Superior temporal gyrus (tissue), 1 donor: ENCODE results near the gene SOCS1.
"Not testable (repeated sequence)": the region's sequence is repeated elsewhere in the genome, so short reads cannot be mapped to it uniquely, and the experiment has no call there.

ENCODE experiments used
- DNase-seq: peaks from one replicate; pipeline ENCODE4 v3.0.0-alpha.2; 2016; ENCODE audit errors: extremely low spot score

The SOCS1 gene, protein sequence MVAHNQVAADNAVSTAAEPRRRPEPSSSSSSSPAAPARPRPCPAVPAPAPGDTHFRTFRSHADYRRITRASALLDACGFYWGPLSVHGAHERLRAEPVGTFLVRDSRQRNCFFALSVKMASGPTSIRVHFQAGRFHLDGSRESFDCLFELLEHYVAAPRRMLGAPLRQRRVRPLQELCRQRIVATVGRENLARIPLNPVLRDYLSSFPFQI

DNA sequence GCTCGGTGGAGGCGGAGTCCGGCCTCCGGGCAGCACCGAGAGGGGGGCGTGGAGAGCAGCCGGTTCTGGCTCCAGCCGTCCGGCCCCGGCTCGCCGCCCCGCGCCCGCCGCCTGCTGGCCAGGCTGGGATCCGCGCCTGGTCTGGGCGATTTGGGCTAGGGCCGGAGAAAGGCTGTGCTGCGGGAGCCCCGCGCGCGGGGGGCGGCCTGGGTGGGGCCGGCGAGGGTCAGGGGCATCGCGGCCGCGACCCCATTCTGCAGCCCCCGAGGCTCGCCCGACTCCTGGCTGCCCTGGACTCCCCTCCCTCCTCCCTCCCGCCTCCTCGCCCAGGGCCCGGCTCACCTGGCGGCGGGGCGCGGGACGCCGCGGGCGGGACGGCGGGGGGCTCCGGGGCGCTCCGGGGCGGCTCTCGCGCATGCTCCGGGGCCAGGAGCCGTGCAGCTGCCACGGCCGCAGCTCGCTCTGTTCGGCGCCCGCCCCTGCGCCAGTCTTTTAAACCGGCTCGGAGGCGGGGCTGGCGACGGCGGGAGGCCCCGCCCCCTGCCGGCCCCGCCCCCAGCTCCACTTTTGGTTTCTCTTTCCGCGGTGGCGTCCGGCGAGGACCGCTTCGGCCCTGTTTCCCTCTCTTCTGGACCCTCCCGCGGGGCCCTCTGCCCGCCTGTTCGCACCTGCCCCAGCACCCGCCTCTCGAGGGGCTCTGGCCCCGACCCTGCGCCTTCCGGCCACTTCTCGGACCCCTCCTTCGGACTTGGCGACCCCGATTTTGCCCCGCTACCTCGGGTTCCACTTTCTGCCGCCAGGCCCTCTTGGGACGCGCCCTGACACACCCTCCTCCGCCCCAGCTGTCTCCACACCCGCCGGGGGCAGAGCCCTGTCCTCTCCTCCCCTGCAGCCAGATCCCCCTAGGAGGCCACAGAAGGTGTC lies at the start of gene SOCS1:
SOCS1 (minus strand) TSS at position 468 of the 924 bp plus-strand sequence. CDS start 726 bp downstream, outside the sequence.
- peak; percentile 78 for DNase-seq

DNA sequence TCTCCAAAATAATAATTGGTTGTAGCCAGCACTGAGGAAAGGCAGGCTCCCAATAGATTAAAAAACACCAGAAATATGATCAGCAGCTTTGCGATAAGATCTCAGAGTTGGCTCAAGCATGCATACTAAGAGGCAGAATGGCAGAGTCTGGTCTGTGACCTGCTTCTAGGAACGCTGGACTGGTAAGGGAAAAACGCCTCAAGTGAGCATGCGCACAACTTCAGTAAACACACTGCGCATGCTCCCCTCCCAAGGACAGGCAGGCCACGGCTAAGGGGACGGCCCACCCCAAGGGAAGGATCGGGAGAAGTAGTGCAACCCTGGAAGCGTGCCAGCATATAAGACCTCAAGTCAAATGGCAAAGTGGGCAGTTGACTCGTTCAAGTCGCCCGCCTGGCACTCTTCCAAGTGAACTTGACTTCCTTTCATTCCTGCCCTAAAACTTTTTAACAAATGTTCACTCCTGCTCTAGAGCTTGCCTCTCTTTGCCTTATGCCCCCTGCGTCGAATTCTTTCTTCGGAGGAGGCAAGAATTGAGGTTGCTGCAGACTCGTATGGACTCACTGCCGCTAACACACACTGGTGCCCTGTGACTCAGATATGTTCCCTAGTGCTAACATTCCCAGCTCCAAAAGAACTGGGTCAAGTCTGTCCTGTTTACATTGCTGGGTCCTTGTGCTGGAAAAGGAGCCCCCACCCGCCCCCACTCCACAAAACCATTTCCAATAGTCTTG lies 47.6 kb upstream of the SOCS1 start:
- no peak for DNase-seq

DNA sequence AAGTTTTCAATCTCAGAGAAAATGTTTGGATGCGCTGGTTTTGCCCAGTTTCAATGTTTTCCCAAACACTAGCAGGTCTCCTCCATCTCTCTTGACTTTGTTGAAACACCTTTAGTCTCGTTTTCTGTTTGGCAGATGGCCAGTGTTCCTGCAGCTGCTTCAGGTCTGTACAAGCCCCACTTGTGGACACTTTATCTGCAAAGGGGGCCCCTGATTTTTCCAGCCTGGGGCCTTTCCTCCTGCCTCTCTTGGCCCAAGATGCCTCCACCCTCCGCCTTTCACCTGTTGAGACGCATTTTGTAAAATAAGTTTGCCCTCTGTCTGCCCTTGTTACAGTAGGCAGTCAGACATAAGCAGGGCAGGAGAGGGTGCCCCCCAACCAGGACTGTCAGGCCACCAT lies 47.0 kb upstream of the SOCS1 start:
- DNase-seq, result no peak

DNA sequence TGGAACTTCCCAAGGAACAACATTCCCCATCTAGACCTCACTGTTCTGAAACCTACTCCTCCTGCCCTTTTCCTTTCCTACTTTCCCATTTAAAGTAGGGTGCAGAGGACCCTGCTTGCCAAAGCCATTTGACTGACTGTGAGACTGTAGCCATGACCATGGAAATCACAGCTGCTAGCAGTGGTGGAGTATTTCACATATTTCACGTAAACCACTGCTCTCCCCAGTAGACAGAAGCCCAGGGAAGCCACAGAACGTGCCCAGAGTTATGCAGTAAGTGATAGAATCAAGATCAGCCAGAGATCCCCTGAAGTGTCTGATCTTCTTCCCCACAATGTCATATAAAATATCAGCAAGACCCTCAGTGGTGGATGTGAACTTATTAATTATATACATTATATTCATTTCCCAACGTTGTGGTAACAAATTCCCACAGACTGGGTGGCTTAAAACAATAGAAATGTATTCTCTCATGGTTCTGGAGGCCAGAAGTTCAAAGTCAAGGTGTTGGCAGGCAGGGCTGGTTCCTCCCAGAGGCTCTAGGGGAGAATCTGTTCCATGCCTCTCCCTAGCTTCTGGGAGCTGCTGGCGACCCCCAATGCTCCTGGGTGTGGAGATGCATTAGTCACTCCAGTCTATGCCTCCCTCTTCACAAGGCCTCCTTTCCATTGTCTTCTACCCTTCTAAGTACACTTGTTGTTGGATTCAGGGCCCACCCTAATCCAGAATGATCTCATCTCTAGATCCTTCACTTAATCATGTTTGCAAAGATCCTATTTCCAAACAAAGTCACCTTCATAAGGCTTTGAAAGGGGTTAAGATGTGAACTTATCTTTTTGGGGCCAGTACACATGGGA lies 45.9 kb upstream of the SOCS1 start:
- DNase-seq, result no peak

DNA sequence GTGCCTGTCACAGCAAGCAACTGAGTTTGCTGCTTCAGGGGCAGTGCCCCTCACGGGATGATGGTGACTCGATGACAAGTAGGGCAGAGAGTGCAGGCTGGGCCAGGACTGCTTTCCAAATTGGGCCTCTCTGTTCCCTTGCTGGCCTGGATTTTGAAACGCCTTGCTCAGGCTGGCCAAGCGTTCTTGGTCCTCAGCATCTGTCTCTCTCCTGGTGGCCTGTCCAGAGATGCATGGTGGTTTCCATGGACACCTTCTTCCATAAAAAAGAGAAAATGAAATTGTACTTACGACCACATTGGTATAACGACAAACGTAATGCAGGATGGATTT lies 44.5 kb upstream of the SOCS1 start:
- DNase-seq, result no peak

DNA sequence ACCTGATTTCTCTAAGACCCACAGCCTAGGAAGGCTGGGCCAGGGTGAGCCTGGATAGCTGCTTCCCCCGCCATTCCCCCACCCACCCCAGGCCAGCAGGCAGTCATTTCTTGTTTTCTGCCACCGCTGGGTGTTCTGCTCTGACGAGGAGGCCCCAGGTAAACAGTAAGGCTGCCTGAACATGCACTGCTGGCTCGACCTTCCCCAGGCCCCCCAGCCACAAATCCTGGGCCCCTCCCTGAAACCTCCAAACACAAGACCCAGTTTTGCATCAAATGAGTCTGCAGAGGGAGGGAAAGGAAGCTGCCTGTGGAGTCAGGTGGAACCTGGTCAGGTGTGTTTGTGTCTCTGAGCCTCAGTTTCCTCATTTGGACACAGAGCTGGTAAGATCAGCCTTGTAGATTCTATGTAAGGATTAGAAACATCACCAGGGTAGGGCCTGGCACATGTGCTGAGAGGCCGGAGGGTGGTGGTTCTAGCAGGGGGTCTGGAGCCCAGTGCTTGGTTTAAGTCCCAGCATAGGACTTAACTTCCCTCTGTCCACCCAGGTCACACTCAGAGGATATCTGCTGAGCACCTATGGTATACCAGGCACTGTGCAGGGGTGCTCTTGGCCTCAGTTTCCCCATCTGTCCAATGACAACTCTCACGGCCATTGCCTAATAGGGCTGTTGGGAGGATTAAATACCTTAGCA lies 44.0 kb upstream of the SOCS1 start:
- DNase-seq, result no peak

DNA sequence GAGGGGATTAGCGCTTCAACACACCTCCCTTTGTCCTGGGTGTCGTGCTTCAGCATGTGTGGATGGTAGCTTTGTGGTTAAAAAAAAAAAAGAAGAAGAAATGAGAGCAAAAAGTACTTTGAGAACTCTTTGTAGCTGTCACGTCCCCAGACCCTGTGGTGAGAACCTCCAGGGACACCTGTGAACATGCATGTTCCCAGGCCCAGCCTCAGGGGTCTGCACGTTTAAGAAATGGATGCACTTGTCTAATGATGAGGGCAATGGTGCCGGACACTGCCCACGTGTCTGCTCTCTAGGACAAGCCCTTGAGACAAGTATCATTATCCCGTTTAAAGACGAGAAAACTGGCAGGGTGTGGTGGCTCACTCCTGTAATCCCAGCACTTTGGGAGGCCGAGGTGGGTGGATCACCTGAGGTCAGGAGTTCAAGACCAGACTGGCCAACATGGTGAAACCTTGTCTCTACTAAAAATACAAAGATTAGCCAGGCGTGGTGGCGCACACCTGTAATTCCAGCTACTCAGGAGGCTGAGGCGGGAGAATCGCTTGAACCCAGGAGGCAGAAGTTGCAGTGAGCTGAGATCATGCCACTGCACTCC lies 43.0 kb upstream of the SOCS1 start:
- not testable (repeated sequence) for DNase-seq

DNA sequence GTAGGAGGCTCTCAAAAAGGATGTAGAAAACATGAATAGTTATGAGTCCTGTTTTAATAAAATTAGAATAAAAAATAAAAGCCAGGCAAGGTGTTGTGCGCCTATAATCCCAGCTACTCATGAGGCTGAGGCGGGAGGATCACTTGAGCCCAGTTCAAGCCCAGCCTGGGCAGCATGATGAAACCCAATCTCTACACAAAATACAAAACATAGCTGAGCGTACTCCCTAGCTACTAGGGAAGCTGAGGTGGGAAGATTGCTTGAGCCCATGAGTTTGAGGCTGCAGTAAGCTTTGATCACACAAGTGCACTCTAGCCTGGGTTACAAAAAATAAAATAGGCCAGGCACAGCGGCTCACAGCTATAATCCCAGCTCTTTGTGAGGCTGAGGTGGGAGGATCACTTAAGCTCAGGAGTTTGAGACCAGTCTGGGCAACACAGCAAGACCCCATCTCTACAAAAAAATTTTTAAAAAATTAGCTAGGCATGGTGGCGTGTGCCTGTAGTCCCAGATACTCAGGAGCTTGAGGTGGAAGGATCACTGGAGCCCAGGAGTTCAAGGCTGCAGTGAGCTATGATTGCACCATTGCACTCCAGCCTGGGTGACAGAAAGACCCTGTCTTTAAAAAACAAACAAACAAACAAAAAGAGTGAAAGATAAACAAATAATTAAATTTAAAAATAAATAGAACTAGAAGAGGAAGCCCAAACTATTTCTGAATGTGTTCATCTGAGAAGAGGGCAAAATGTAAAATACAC lies 42.3 kb upstream of the SOCS1 start:
- no peak for DNase-seq

DNA sequence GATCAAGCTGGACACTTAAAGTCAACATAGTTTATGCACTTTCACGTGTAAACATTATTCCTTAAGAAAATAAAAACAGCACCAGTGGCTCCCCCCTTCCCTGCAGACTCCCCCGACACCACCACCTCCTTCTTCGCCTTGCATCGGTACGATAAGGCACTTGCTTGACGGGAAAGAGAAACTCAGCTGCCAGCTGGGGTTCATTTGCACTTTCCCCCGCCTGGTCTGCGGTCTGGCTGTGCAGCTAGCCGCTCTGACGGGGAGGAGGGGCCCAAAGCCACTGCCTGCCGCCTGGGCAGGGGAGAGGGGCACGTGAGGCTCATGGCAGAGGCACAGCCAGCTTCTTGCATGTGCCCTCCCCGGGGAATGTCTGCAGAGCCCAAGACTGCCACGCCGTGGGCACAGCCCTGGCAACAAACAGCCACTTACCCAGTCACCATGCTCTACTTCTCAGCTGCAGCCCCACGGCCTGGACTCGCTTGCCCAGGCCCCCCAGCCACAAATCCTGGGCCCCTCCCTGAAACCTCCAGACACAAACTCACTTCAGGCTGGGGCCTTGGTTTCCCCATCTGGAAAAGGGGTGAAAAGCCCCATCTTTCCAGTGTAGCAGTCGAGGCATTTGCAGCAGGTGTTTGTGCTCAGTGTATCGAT lies 41.6 kb upstream of the SOCS1 start:
- peak; percentile 64 for DNase-seq

DNA sequence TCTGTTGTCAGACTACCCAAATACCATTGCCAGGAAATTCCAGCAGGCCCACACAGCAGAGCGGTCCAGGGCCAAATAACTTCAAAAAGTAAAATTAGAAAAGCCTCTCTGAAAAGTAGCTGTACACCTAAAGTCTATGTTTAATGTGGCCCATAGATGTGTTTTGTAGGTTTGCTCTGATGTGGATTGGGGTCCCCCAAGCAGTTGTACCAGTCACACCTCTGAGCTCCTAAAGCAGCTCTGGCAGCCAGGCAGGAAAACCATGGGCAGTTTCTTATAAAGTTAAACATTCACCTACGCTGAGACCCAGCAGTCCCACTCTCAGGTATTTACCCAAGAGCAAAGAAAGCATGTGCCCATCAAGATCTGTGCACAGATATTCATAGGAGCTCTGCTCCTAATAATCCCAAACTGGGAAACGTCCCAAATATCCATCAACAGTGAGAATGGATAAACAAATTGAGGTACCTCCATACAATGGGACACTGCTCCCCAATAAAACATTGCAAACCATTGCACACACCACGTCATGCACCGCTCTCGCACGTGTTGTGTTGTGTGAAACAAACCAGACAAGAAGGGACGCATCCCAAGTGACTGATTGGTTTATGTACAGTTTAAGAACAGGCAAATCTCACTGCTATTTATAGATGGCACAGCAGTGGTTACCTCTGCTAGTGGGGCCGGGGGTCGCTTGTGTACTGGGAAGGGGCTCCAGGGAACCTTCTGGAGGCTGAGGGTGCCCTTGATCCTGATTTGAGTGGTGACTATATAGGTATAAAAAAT lies 40.9 kb upstream of the SOCS1 start:
- DNase-seq, result no peak

DNA sequence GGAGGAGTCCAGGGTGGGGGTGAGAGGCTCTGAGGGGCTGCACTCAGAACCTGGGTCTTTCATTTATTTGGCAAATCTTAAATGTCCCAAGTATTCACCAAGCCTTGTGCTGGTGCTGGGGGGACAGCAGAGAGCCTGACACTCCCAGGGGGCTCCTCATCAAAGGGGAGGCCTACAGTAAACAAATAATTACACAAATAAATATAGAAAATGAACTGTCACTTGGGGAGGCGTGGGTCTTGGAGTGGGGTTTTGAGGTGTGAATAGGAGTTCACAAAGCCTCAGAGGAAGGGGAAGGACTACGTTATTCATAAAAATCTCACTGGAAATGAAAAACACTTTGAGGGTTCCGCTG lies 40.3 kb upstream of the SOCS1 start:
- DNase-seq, result no peak

DNA sequence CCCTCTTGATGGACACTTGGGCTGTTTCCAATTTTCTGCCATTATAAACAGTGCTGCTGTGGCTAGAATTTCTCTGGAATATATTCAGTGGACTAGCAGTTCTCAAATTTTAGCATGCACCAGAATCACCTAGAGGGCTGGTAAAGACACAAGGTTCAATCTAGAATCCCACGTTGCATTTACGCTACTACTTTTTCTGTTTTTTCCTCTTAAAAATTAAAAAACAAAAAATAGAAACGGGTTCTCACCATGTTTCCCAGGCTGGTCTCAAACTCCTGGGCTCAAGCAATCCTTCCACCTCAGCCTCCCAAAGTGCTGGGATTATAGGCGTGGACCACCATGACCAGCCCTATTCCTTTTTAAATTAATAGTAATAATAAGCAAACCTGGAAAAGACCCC lies 39.7 kb upstream of the SOCS1 start:
- DNase-seq, result no peak

DNA sequence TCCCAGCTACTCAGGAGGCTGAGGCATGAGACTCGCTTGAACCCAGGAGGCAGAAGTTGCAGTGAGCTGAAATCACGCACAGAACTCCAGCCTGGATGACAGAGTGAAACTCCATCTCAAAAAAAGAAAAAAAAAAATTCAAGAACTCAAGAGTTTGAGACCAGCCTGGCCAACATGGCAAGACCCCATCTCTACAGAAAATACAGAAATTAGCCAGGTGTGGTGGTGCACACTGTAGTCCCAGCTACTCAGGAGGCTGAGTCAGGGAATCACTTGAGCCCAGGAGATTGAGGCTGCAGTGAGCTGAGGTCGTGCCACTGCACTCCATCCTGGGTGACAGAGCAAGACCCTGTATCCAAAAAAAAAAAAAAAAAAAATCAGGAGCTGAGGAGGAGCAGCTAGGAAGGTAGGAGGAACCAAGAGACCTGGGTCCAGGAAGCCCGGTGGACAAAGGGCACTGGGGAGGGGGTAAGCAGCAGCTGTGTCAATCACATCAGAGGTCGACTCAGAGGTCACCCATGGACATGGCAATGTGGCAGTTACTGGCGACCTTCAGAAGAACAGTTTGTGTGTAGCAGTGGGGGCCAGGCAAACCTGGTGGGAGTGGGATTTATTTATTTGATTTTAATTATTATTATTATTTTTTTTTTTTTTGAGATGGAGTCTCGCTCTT lies 36.2 kb upstream of the SOCS1 start:
- no peak for DNase-seq

DNA sequence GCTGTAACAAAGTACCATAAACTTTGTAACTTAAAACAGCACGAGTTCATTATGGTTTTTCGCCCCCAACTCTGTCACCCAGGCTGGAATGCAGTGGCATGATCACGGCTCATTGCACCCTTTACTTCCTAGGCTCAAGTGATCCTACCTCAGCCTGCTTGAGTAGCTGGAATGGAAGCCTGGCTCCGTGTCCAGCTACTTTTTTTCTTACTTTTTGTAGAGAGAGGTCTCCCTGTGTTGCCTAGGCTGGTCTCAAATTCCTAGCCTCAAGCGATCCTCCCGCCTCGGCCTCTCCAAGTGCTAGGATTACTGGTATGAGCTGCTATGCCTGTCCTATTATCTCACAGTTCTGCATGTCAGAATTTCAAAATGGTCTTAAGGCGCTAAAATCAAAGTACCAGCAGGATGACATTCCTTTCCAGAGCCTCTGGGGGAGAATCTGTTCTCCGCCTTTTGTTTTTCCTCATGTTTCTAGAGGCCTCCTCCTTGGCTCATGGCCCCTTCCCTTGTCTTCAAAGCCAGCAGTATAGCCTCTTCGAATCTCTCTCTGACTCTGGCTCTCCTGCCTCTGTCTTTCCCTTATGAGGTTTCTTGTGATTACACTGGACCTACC lies 35.2 kb upstream of the SOCS1 start:
- no peak for DNase-seq

DNA sequence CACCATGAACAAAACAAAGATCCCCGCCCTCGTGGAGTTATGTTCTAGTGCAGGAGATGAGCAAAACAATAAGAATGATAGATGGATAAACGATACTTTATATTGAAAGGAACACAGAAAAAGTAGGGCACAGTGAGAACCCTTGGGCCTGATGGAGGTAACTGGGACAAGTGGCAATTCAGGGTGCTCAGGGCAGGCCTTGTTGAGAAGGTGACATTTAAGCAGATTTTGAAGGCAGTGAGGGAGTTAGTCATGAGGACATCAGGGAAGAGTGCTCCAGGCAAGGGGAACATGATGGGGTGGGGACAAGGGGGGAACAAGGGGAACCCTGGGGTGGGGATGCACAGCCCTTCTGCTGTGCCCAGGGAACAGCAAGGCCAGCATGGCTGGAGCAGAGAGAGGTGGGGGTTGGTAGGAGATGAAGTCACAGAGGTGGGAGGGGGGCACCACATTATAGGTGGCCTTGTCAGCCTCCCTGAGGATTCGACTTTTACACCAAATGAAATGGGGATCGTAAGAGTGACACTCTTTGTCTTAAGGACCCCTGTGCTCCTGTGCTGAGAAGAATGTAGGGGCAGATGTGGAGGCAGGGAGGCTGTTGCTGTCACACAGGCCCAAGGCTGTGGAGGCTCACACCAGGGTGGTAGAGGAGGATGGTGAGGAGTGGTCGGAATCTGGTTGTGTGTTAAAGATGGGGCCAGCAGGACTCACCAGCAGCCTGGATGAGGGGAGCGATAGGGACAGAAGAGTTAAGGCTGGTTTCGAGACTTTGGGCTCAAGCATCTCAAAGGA lies 34.3 kb upstream of the SOCS1 start:
- DNase-seq, result no peak

DNA sequence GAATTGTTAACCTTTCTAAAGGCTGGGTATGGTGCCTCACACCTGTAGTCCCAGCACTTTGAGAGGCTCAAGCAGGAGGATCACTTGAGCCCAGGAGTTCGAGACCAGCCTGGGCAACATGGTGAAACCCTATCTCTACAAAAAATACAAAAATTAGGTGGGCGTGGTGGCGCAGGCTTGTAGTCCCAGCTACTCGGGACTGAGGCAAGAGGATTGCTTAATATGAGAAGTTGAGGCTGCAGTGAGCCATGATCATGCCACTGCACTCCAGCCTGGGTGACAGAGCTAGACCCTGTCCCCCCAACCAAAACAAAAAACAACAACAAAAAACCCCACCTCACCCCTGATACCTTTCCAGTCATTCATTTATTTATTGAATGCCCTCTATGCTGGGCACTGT lies 33.7 kb upstream of the SOCS1 start:
- not testable (repeated sequence) for DNase-seq

DNA sequence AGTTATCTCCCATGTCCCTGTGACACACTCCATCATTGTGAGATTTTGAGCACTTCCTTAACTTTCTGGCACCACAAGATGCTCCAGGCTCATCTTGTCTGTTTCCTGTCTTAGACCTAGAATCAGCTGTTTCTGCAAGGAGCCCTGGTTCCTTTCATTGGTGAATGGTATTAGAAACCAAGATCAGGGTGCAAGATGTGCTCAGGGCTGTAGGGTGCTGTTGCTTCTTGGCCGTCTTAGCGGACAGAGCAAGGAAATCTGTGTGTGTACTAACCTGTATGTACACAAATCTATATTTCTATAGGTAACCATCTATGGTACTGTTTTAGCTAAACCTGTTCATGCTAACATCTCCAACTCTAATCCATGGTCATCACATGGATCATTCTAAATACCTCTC lies 33.2 kb upstream of the SOCS1 start:
- DNase-seq, result no peak
